ENCODE results near the gene XPNPEP3.

XPNPEP3 gene

GRCh38 chr22:40919446-40919845 is 62.5 kb downstream of the XPNPEP3 start:
- Histone ChIP-seq H3K4me2 (ENCODE audit: low read depth, low read length) (no peak overlapping the region), H3K9ac (ENCODE audit: low read length) (no peak overlapping the region), H3K9me2 (replicated peaks; ENCODE audit: insufficient read depth, low read length) (no peaks in the 10 kb centered on the region), H4K20me1 (ENCODE audit: insufficient read depth, low read length) (no peaks in the 10 kb centered on the region), H2AFZ (ENCODE audit: low read length) (no peak overlapping the region), H3K27ac (ENCODE audit: low read length) (no peak overlapping the region), H3K9me3 (replicated peaks; ENCODE audit: insufficient read depth, low read length) (no peaks in the 10 kb centered on the region), H3K36me3 (replicated peaks; ENCODE audit: insufficient read depth, low read length) (no peaks in the 10 kb centered on the region), H3K79me2 (ENCODE audit: low read length) (no peaks in the 10 kb centered on the region), H3K4me1 (ENCODE audit: low read length) (no peaks in the 10 kb centered on the region), H3K4me3 (ENCODE audit: low read length) (no peak overlapping the region), H3K27me3 (replicated peaks; ENCODE audit: insufficient read depth, low read length) (no peaks in the 10 kb centered on the region), H3F3A (ENCODE audit: insufficient read depth, low read length) (no peaks in the 10 kb centered on the region)
- DNase-seq, result no peak
- no peak for TF ChIP-seq EZH2 (optimal IDR thresholded peaks at IDR 0.05; ENCODE audit: low read depth, low read length)
- TF ChIP-seq CTCF (IDR thresholded peaks at IDR 0.05; ENCODE audit: low read length), result no peak
- no peak for TF ChIP-seq EZH2phosphoT487 (IDR thresholded peaks at IDR 0.05; ENCODE audit: low read length)

- no peak overlapping the region for H3K9ac ChIP-seq (ENCODE audit: low read length)
- H3K36me3 ChIP-seq (replicated peaks; ENCODE audit: insufficient read depth, low read length), result no peaks in the 10 kb centered on the region
- H3K27me3 ChIP-seq (replicated peaks; ENCODE audit: insufficient read depth, low read length), result no peaks in the 10 kb centered on the region
- H3K4me3 ChIP-seq (ENCODE audit: low read length), result no peak overlapping the region
- TF ChIP-seq EZH2 (optimal IDR thresholded peaks at IDR 0.05; ENCODE audit: low read depth, low read length), result no peak
- TF ChIP-seq CTCF (IDR thresholded peaks at IDR 0.05; ENCODE audit: low read length), result no peak
- TF ChIP-seq EZH2phosphoT487 (IDR thresholded peaks at IDR 0.05; ENCODE audit: low read length), result no peak
- H3K79me2 ChIP-seq (ENCODE audit: low read length), result no peaks in the 10 kb centered on the region
- no peaks in the 10 kb centered on the region for H4K20me1 ChIP-seq (ENCODE audit: insufficient read depth, low read length)
- H3K9me2 ChIP-seq (replicated peaks; ENCODE audit: insufficient read depth, low read length), result no peaks in the 10 kb centered on the region
- no peak overlapping the region for H3K27ac ChIP-seq (ENCODE audit: low read length)
- no peak overlapping the region for H2AFZ ChIP-seq (ENCODE audit: low read length)
- DNase-seq, result no peak
- no peaks in the 10 kb centered on the region for H3K4me1 ChIP-seq (ENCODE audit: low read length)
- H3K4me2 ChIP-seq (ENCODE audit: low read depth, low read length), result no peak overlapping the region
- no peaks in the 10 kb centered on the region for H3K9me3 ChIP-seq (replicated peaks; ENCODE audit: insufficient read depth, low read length)
- no peaks in the 10 kb centered on the region for H3F3A ChIP-seq (ENCODE audit: insufficient read depth, low read length)
These were observed 63.6 kb downstream of the XPNPEP3 start for GRCh38 chr22:40920526-40920925.

- no peaks in the 10 kb centered on the region for H3K4me1 ChIP-seq (ENCODE audit: low read length)
- H3K9me2 ChIP-seq (replicated peaks; ENCODE audit: insufficient read depth, low read length), result no peaks in the 10 kb centered on the region
- no peaks in the 10 kb centered on the region for H3K79me2 ChIP-seq (ENCODE audit: low read length)
- H4K20me1 ChIP-seq (ENCODE audit: insufficient read depth, low read length), result no peaks in the 10 kb centered on the region
- H3K36me3 ChIP-seq (replicated peaks; ENCODE audit: insufficient read depth, low read length), result no peaks in the 10 kb centered on the region
- no peak overlapping the region for H3K9ac ChIP-seq (ENCODE audit: low read length)
- no peak overlapping the region for H2AFZ ChIP-seq (ENCODE audit: low read length)
- H3K27me3 ChIP-seq (replicated peaks; ENCODE audit: insufficient read depth, low read length), result no peaks in the 10 kb centered on the region
- no peak overlapping the region for H3K27ac ChIP-seq (ENCODE audit: low read length)
- no peaks in the 10 kb centered on the region for H3K9me3 ChIP-seq (replicated peaks; ENCODE audit: insufficient read depth, low read length)
- no peaks in the 10 kb centered on the region for H3F3A ChIP-seq (ENCODE audit: insufficient read depth, low read length)
- H3K4me3 ChIP-seq (ENCODE audit: low read length), result no peak overlapping the region
- no peak overlapping the region for H3K4me2 ChIP-seq (ENCODE audit: low read depth, low read length)
- peak; percentile 59 for DNase-seq
- TF ChIP-seq EZH2 (optimal IDR thresholded peaks at IDR 0.05; ENCODE audit: low read depth, low read length) (no peak), EZH2phosphoT487 (IDR thresholded peaks at IDR 0.05; ENCODE audit: low read length) (no peak), CTCF (IDR thresholded peaks at IDR 0.05; ENCODE audit: low read length) (peak; percentile 66)
These were observed 65.7 kb downstream of the XPNPEP3 start for GRCh38 chr22:40922484-40923303.

Measured in MM.1S (cell line).